HepG2 (cell line): ENCODE data around the gene GALR2. TPM values are rescaled to one million over a fixed set of nuclear protein-coding genes. Genes with fewer than 3 reads are reported as not detected.

ENCODE experiments used
- ATF7 ChIP-seq, 2 experiments: fragments of 450-650 bp in 1 of 2; sonication (generic) in 1 of 2; formaldehyde crosslinking in 1 of 2; IDR thresholded peaks; 2 replicates each; pipeline versions ENCODE4 v1.4.0 to v1.6.1; 2016 to 2020; ENCODE audit warnings: antibody characterized with exemption in 1 of 2, mild to moderate bottlenecking in 1 of 2, missing genetic modification reagents in 1 of 2
- HNRNPL ChIP-seq: fragments of 200-400 bp; formaldehyde crosslinking; IDR thresholded peaks from 2 replicates; pipeline ENCODE4 v1.6.1; 2017; ENCODE audit warnings: mild to moderate bottlenecking, low read depth, low read length
- HNRNPLL ChIP-seq: fragments of 200-400 bp; formaldehyde crosslinking; IDR thresholded peaks from 2 replicates; pipeline ENCODE4 v1.6.1; 2017; ENCODE audit warnings: mild to moderate bottlenecking, low read depth, low read length; ENCODE audit not compliant: poor library complexity, severe bottlenecking
- KDM2A ChIP-seq: sonication (generic); formaldehyde crosslinking; IDR thresholded peaks from 2 replicates; pipeline ENCODE4 v1.4.0; 2020; ENCODE audit warnings: low read depth, missing genetic modification reagents, borderline replicate concordance
- MTA1 ChIP-seq: sonication (generic); formaldehyde crosslinking; IDR thresholded peaks from 2 replicates; pipeline ENCODE4 v1.4.0; 2020; ENCODE audit warnings: missing genetic modification reagents, mild to moderate bottlenecking, borderline replicate concordance
- MTF2 ChIP-seq: sonication (generic); formaldehyde crosslinking; IDR thresholded peaks from 2 replicates; pipeline ENCODE4 v1.5.0; 2020; ENCODE audit warnings: missing genetic modification reagents, borderline replicate concordance
- RBFOX2 ChIP-seq: fragments of 200-400 bp; formaldehyde crosslinking; IDR thresholded peaks from 2 replicates; pipeline ENCODE4 v1.6.1; 2017; ENCODE audit warnings: low read depth, mild to moderate bottlenecking, low read length
- SAP130 ChIP-seq: IDR thresholded peaks from 2 replicates; pipeline ENCODE4 v1.6.1; 2016; ENCODE audit warnings: low read depth
- SP5 ChIP-seq: IDR thresholded peaks from 2 replicates; pipeline ENCODE4 v1.6.1; 2016; ENCODE audit warnings: low read depth, borderline replicate concordance
- TFDP1 ChIP-seq: IDR thresholded peaks from 2 replicates; pipeline ENCODE4 v1.6.1; 2016; ENCODE audit warnings: missing compliant biosample characterization, missing genetic modification reagents, borderline replicate concordance
- UBTF ChIP-seq: sonication (generic); formaldehyde crosslinking; IDR thresholded peaks from 2 replicates; pipeline ENCODE4 v1.4.0; 2020; ENCODE audit warnings: mild to moderate bottlenecking, missing genetic modification reagents
- ZFP36 ChIP-seq: fragments of 150-350 bp; IDR thresholded peaks from 2 replicates; pipeline ENCODE4 v1.6.1; 2018; ENCODE audit warnings: borderline replicate concordance, low read length, low read depth; ENCODE audit not compliant: partially characterized antibody
- ZMYM2 ChIP-seq: sonication (generic); formaldehyde crosslinking; IDR thresholded peaks from 2 replicates; pipeline ENCODE4 v1.8.0; 2022; ENCODE audit warnings: mild to moderate bottlenecking, missing genetic modification reagents
- ZMYM3 ChIP-seq: sonication (generic); formaldehyde crosslinking; IDR thresholded peaks from 2 replicates; pipeline ENCODE4 v1.5.1; 2020; ENCODE audit warnings: mild to moderate bottlenecking, missing genetic modification reagents
- ZNF207 ChIP-seq: fragments of 450-650 bp; IDR thresholded peaks from 2 replicates; pipeline ENCODE4 v1.6.1; 2016; ENCODE audit warnings: antibody characterized with exemption, borderline replicate concordance
- ZNF232 ChIP-seq: sonication (generic); formaldehyde crosslinking; IDR thresholded peaks from 2 replicates; pipeline ENCODE4 v1.4.0; 2020; ENCODE audit warnings: missing genetic modification reagents, borderline replicate concordance
- ZNF274 ChIP-seq: sonication (generic); formaldehyde crosslinking; IDR thresholded peaks from 2 replicates; pipeline ENCODE4 v1.5.1; 2020; ENCODE audit warnings: mild to moderate bottlenecking, missing genetic modification reagents
- ZNF333 ChIP-seq: sonication (generic); formaldehyde crosslinking; IDR thresholded peaks from 2 replicates; pipeline ENCODE4 v1.4.0; 2020; ENCODE audit warnings: mild to moderate bottlenecking, missing genetic modification reagents, borderline replicate concordance
- ZNF496 ChIP-seq: sonication (generic); formaldehyde crosslinking; IDR thresholded peaks from 2 replicates; pipeline ENCODE4 v1.8.1; 2023; ENCODE audit warnings: mild to moderate bottlenecking, moderate library complexity, missing genetic modification reagents; ENCODE audit not compliant: insufficient replicate concordance
- ZNF740 ChIP-seq: sonication (generic); formaldehyde crosslinking; IDR thresholded peaks from 2 replicates; pipeline ENCODE4 v1.4.0; 2020; ENCODE audit warnings: missing genetic modification reagents
- ZNF777 ChIP-seq: sonication (generic); formaldehyde crosslinking; IDR thresholded peaks from 2 replicates; pipeline ENCODE4 v1.4.0; 2020; ENCODE audit warnings: missing genetic modification reagents
- ZNF891 ChIP-seq: sonication (generic); formaldehyde crosslinking; IDR thresholded peaks from 2 replicates; pipeline ENCODE4 v1.5.0; 2020; ENCODE audit warnings: mild to moderate bottlenecking, missing genetic modification reagents
- ZSCAN25 ChIP-seq: sonication (generic); formaldehyde crosslinking; IDR thresholded peaks from 2 replicates; pipeline ENCODE4 v1.8.0; 2022; ENCODE audit warnings: mild to moderate bottlenecking, missing genetic modification reagents
- polyA plus RNA-seq, 8 experiments: library from polyadenylated mRNA; depleted of rRNA in 3 of 8; stranded (reverse) in 7 of 8; unstranded in 1 of 8; fragments of >200 nt; fragmentation: Illumina TruSeq in 4 of 8; extraction: Trizol in 4 of 8; gene quantifications; 2 replicates each; pipeline versions ENCODE4 v1.2.1 to v1.2.3, GENCODE V29; 2011 to 2016; ENCODE audit warnings: low read depth in 4 of 8, missing spikeins in 1 of 8, mixed read lengths in 1 of 8; ENCODE audit not compliant: insufficient read depth in 1 of 8
- total RNA-seq, 5 experiments: library from RNA; depleted of rRNA; stranded (reverse); fragments of >200 nt; fragmentation: Illumina TruSeq; extraction: Trizol; gene quantifications; 2 replicates each; pipeline ENCODE4 v1.2.3, GENCODE V29; 2016; ENCODE audit warnings: low read depth in 1 of 5

Gene GALR2
- total and polyA plus RNA-seq, 2 of the 13 experiments (the other 11 are each of a cell fraction or from before 2014, with no cell fraction given) = 0.48 to 0.58 TPM

GRCh38 chr17:76074390-76075363 lies at the start of gene GALR2 (continued):
- TF ChIP-seq SAP130 (CRISPR knock-in tag) = no peak
- peak; percentile 67 for TF ChIP-seq UBTF (CRISPR knock-in tag)
- no peak for TF ChIP-seq ZFP36
- TF ChIP-seq TFDP1 (CRISPR knock-in tag) = no peak
- peak; percentile 34; the same call in 1 of the 2 replicates for TF ChIP-seq ZSCAN25
- peak; percentile 16 for TF ChIP-seq HNRNPLL
- peak; percentile 97 for TF ChIP-seq MTF2
- TF ChIP-seq ZNF232 (CRISPR knock-in tag) = 0 out of 2 replicates have a peak, but pooled peaks have one; percentile 39
- peak; percentile 69; the same call in 1 of the 2 replicates for TF ChIP-seq ZMYM2 (CRISPR knock-in tag)
- no peak for TF ChIP-seq ZNF891 (CRISPR knock-in tag)
- 0 out of 2 replicates have a peak, but pooled peaks have one; percentile 54 for TF ChIP-seq ZNF333
- 0 out of 2 replicates have a peak, but pooled peaks have one; percentile 60 for TF ChIP-seq ZNF274
- 0 out of 2 replicates have a peak, but pooled peaks have one; percentile 19 for TF ChIP-seq SP5 (CRISPR knock-in tag)
- 0 out of 2 replicates have a peak, but pooled peaks have one; percentile 30 for TF ChIP-seq RBFOX2
- no peak for TF ChIP-seq ZNF207
- 0 out of 2 replicates have a peak, but pooled peaks have one; percentile 55 for TF ChIP-seq ZNF740 (CRISPR knock-in tag)
- TF ChIP-seq ATF7 (IDR thresholded peaks at IDR 0.05) = no peak
- no peak for TF ChIP-seq ATF7 (CRISPR knock-in tag; IDR thresholded peaks at IDR 0.05)
- TF ChIP-seq KDM2A (CRISPR knock-in tag) = peak; percentile 16; the same call in 1 of the 2 replicates
- TF ChIP-seq ZMYM3 (CRISPR knock-in tag) = no peak
- TF ChIP-seq ZNF777 (CRISPR knock-in tag) = peak; percentile 94
- TF ChIP-seq MTA1 (CRISPR knock-in tag) = 0 out of 2 replicates have a peak, but pooled peaks have one; percentile 65
- 0 out of 2 replicates have a peak, but pooled peaks have one; percentile 28 for TF ChIP-seq HNRNPL
- TF ChIP-seq ZNF496 = no peak
